ENCODE measurements around the gene UBE2O.
A peak's percentile ranks its signal among the peaks of the same experiment; 100 is the strongest.

UBE2O gene

GRCh38 chr17:76452660-76453430, at the start of gene UBE2O:
TSS of gene UBE2O (minus strand) at chr17:76453152. CDS start at chr17:76453141, 11 bp downstream.
- DNase-seq (ENCODE audit: low read depth) = peak; percentile 86

- no peak for DNase-seq (ENCODE audit: low read depth)
These were observed 48.9 kb upstream of the UBE2O start for GRCh38 chr17:76501827-76502307.

- peak; percentile 79 for DNase-seq (ENCODE audit: low read depth)
These were observed 48.3 kb upstream of the UBE2O start, which contains the start of gene RHBDF2 for GRCh38 chr17:76501018-76501826. TSS of gene RHBDF2 (minus strand) at chr17:76501423. CDS start at chr17:76481524, 19,899 bp downstream.

- no peak for DNase-seq (ENCODE audit: low read depth)
These were observed 47.7 kb upstream of the UBE2O start for GRCh38 chr17:76500747-76501017.

- no peak for DNase-seq (ENCODE audit: low read depth)
These were observed 47.3 kb upstream of the UBE2O start for GRCh38 chr17:76500074-76500746.

GRCh38 chr17:76499267-76499667, 46.3 kb upstream of the UBE2O start:
- DNase-seq (ENCODE audit: low read depth) = no peak

GRCh38 chr17:76498876-76499251, 45.9 kb upstream of the UBE2O start:
- DNase-seq (ENCODE audit: low read depth) = no peak

GRCh38 chr17:76497979-76498875, 45.3 kb upstream of the UBE2O start:
- peak; percentile 93 for DNase-seq (ENCODE audit: low read depth)

GRCh38 chr17:76497699-76497978, 44.7 kb upstream of the UBE2O start:
- DNase-seq (ENCODE audit: low read depth) = no peak

GRCh38 chr17:76496464-76496863, 43.5 kb upstream of the UBE2O start:
- no peak for DNase-seq (ENCODE audit: low read depth)

- no peak for DNase-seq (ENCODE audit: low read depth)
These were observed 42.9 kb upstream of the UBE2O start for GRCh38 chr17:76495663-76496400.

- no peak for DNase-seq (ENCODE audit: low read depth)
These were observed 40.7 kb upstream of the UBE2O start for GRCh38 chr17:76493505-76494167.

- peak; percentile 90 for DNase-seq (ENCODE audit: low read depth)
These were observed 40.1 kb upstream of the UBE2O start for GRCh38 chr17:76492989-76493501.

GRCh38 chr17:76492123-76492988, 39.4 kb upstream of the UBE2O start:
- DNase-seq (ENCODE audit: low read depth) = no peak

- DNase-seq (ENCODE audit: low read depth) = no peak
These were observed 38.5 kb upstream of the UBE2O start for GRCh38 chr17:76491271-76492122.

- no peak for DNase-seq (ENCODE audit: low read depth)
These were observed 37.3 kb upstream of the UBE2O start for GRCh38 chr17:76490112-76490710.

GRCh38 chr17:76487451-76488192, 34.7 kb upstream of the UBE2O start:
- no peak for DNase-seq (ENCODE audit: low read depth)

All from iris pigment epithelial cell (primary cell).